Thyroid gland (tissue), 4 donors: ENCODE measurements around the gene HIPK4.

Source experiments
- CTCF ChIP-seq, 6 experiments: fragments of 200-600 bp in 3 of 6; fragments of 450-650 bp in 3 of 6; sonication (generic) in 3 of 6; IDR thresholded peaks; one replicate each; pipeline ENCODE4 v1.5.1; 2016 to 2019; ENCODE audit warnings: antibody characterized with exemption in 6 of 6, mild to moderate bottlenecking in 2 of 6, inconsistent platforms in 1 of 6, moderate library complexity in 1 of 6
- POLR2A ChIP-seq, 2 donors: fragments of 450-650 bp; IDR thresholded peaks; one replicate each; pipeline ENCODE4 v1.6.1; 2017; ENCODE audit warnings: antibody characterized with exemption in 2 of 2, mild to moderate bottlenecking in 2 of 2, moderate library complexity in 1 of 2

- TF ChIP-seq CTCF (IDR thresholded peaks at IDR 0.05) (no peak), POLR2A (IDR thresholded peaks at IDR 0.05) (no peak)
Observed at GRCh38 chr19:40360020-40360707, 29.8 kb downstream of the HIPK4 start.
